Right lobe of liver (tissue), 4 donors: ENCODE measurements around the gene GPR39.

Experiments used
- POLR2A ChIP-seq: fragments of 450-650 bp; IDR thresholded peaks from one replicate; pipeline ENCODE4 v1.6.1; 2017; ENCODE audit warnings: antibody characterized with exemption, mild to moderate bottlenecking
- TF ChIP-seq, protein P1 (sequence below), 4 donors: fragments of 200-600 bp in 3 of 4; fragments of 450-650 bp in 1 of 4; IDR thresholded peaks; one replicate each; pipeline versions ENCODE4 v1.5.1 to v1.8.0; 2016 to 2022; ENCODE audit warnings: antibody characterized with exemption in 4 of 4, mild to moderate bottlenecking in 2 of 4
- donor health status: DM: no; HTN: no; CAD: no.
- donor health status: DM: no; HTN: no; CAD: no.
- donor health status: DM: no; HTN: yes; CAD: no.

DNA sequence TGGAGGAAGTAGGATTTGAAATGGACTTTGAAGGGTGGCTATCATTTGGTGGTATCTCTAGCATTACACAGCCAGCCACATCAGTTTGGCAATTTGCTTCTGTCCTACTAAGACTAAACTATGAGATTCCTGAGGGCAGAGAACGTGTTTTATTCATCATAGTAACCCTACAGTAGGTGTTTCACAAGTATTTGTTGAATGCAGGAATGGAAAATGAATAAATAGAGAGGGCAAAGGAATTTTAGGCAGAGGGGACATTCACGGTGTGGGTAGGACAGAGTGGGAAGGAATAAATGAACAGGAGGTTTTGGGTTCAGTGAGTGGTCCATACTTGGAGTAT is 15.7 kb upstream of the GPR39 start:
- TF ChIP-seq, protein P1, sequence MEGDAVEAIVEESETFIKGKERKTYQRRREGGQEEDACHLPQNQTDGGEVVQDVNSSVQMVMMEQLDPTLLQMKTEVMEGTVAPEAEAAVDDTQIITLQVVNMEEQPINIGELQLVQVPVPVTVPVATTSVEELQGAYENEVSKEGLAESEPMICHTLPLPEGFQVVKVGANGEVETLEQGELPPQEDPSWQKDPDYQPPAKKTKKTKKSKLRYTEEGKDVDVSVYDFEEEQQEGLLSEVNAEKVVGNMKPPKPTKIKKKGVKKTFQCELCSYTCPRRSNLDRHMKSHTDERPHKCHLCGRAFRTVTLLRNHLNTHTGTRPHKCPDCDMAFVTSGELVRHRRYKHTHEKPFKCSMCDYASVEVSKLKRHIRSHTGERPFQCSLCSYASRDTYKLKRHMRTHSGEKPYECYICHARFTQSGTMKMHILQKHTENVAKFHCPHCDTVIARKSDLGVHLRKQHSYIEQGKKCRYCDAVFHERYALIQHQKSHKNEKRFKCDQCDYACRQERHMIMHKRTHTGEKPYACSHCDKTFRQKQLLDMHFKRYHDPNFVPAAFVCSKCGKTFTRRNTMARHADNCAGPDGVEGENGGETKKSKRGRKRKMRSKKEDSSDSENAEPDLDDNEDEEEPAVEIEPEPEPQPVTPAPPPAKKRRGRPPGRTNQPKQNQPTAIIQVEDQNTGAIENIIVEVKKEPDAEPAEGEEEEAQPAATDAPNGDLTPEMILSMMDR (IDR thresholded peaks at IDR 0.05), result no peak
- TF ChIP-seq POLR2A, result no peak
